Left ventricle myocardium superior (tissue), 1 donor: Measurements from ENCODE around the gene TMEM151B. TPM values are rescaled to one million over a fixed set of nuclear protein-coding genes. Genes with fewer than 3 reads are reported as not detected.

ENCODE experiments used
- ATAC-seq: fragments of 200-7000 bp; cut with Tn5 transposase; one replicate; pipeline ENCODE4 v1.9.1; 2020; ENCODE audit warnings: mild to moderate bottlenecking, moderate library complexity
- DNase-seq: peaks from one replicate; pipeline ENCODE4 v3.0.0-alpha.2; 2020
- intact Hi-C: fragments of 100-400 bp; cut with micrococcal nuclease; formaldehyde crosslinking; loops from one replicate; pipeline ENCODE4 v1.11.0; 2022
- total RNA-seq: library from RNA; stranded (reverse); fragmentation: NEBNext Ultra II Directional; extraction: Animal tissue kit (Norgen Biotek cat#: 25700); gene quantifications from one replicate; pipeline ENCODE4 v1.2.1, GENCODE V29; 2021
- donor health status: DM: no; HTN: yes; CAD: no; lungs with severe emphysema.

TMEM151B gene
- total RNA-seq, 1 donor from 2014 or later, result not detected

DNA sequence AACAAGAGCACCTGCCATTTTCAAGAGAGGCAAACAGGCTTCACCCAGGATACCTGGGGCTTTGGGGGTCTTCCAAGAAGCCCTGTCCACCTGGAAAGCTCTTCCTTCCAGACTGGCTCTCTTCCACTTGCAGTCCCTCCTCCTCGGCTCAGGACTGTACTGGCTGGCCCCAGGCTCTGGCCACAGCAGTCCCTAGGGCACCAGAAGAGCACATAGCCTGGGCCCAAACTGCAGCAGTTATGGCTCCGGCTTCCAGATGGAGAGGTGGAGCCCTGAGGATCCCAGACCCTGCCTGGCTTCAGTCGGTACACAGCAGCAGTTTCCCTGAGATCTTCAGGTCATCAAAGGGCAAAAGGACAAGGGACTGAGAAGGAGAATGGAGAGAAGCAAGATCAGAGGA, 11.3 kb upstream of the TMEM151B start:
- no peak for DNase-seq
- intact Hi-C loops, result no loop called here
- ATAC-seq, result no peak

DNA sequence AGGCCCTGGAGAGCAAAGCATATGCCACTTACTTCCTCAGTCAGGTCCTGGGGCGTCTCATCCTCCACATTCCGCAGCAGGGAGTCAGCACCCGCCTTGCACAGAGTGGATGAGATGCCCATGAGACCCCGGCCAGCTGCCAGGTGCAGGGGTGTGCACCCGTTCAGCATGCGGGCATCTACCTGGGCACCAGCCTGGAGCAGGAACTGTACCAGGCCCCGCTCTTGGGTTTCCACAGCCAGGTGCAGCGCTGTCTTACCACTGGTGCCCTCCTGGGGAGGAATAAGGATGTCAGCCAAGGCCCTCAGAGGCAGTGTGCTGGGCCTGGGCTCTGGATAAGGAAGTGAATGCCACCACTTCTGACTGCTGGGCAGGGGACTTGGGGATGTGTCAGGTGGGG, 10.2 kb upstream of the TMEM151B start:
- intact Hi-C loops, result loop anchor here (10.0 kb wide), 1 partner anchor 55 kb away; the partner anchor contains the start of gene AARS2
- DNase-seq (no peak), ATAC-seq (no peak)

GRCh38 chr6:44260451-44261297, 9.6 kb upstream of the TMEM151B start:
- DNase-seq, result no peak
- intact Hi-C loops, result loop anchor here (10.0 kb wide), 1 partner anchor 54 kb away; the partner anchor contains the start of gene AARS2
- no peak for ATAC-seq

DNA sequence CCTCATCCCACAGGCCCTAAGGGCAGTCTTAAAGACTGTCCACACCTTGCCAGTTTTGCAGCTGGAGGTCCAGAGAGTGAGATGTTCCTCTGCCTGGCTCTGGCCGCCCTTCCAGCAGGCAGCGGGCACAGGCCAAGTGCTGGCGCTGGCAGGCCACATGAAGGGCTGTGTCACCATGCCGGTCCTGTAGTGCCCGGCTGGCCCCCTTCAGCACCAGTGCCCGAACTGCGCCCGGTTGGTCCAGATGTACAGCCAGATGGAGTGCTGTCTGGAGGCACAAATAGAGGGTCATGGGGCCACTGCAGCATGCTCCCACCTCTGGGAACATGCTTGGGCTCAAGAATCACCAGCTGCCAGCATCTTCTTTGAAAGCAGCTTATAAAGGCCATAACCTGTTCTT, 8.7 kb upstream of the TMEM151B start:
- no peak for ATAC-seq
- DNase-seq, result no peak
- intact Hi-C loops, result loop anchor here (10.0 kb wide), 1 partner anchor 53 kb away; the partner anchor contains the start of gene AARS2

GRCh38 chr6:44262467-44263353, 7.5 kb upstream of the TMEM151B start:
- ATAC-seq (no peak), DNase-seq (no peak)
- intact Hi-C loops, result loop anchor here (10.0 kb wide), 1 partner anchor 52 kb away; the partner anchor contains the start of gene AARS2

GRCh38 chr6:44263354-44264100, 6.7 kb upstream of the TMEM151B start:
- ATAC-seq, result no peak
- DNase-seq, result no peak
- intact Hi-C loops, result loop anchor here (10.0 kb wide), 1 partner anchor 51 kb away; the partner anchor contains the start of gene AARS2

DNA sequence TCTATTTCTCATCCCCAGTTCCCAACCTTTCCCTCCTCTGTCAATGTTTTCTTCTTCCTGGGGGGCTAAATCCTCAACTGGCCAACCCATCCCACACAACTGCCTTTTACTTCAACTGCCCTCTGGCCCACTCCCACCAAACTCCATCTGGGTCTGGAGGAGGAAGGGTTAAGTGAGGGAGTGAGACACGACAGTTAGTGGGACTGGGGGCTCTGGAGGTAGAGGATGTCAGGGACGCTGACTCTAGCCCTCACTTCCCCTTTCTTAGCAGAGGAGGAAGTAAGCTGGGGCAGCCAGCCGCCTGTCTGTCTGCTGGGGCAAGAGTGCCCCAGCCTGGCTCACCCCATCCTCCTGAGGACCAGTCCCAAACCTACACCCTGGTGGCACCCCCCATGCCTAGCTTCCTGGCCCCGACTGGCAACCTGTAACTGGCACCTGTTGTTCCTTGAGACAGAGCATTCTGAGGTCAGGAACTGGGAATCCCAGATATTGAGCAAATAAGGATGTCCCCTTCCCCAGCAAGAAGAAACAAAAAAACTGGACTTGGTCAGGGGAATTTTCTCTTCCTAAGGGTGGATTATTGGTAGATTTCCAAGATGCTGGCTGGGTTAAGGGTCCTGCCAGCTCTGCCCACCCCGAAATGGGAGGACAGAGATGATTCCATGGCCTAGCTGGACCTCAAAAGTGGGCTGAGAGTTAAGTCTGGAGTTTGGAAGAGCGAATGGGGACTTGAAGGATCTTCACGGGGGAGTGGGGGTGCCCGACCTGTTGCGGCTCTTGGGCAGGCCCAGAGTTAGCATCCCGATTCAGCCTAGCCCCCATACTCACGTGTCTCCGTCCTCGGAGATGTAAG, 5.9 kb upstream of the TMEM151B start:
- intact Hi-C loops, result loop anchor here (5.0 to 10.0 kb wide), 2 partner anchors 50 to 73 kb away; partner anchors contain the start of gene AARS2
- DNase-seq, result peak; percentile 63
- peak; percentile 5 for ATAC-seq

GRCh38 chr6:44265007-44265721, 5.1 kb upstream of the TMEM151B start, which contains the start of gene NFKBIE:
Gene NFKBIE, minus strand, starts transcription at chr6:44265551. Its CDS starts 205 bp downstream, at chr6:44265346.
- DNase-seq (peak; percentile 98), ATAC-seq (peak; percentile 96)
- intact Hi-C loops, result loop anchor here (5.0 to 10.0 kb wide), 2 partner anchors 50 to 72 kb away; partner anchors contain the start of gene AARS2

- no peak for ATAC-seq
- intact Hi-C loops, result loop anchor here (5.0 to 10.0 kb wide), 2 partner anchors 49 to 72 kb away; partner anchors contain the start of gene AARS2
- DNase-seq, result no peak
Measured at GRCh38 chr6:44265722-44266233, 4.5 kb upstream of the TMEM151B start.

GRCh38 chr6:44266347-44266746, 3.9 kb upstream of the TMEM151B start:
- intact Hi-C loops, result loop anchor here (5.0 to 10.0 kb wide), 2 partner anchors 48 to 71 kb away; partner anchors contain the start of gene AARS2
- no peak for DNase-seq
- ATAC-seq, result no peak

- no peak for ATAC-seq
- intact Hi-C loops, result loop anchor here (5.0 to 10.0 kb wide), 2 partner anchors 48 to 70 kb away; partner anchors contain the start of gene AARS2
- no peak for DNase-seq
Measured at GRCh38 chr6:44267252-44267651, 3.0 kb upstream of the TMEM151B start.

GRCh38 chr6:44268095-44268628, 2.1 kb upstream of the TMEM151B start:
- intact Hi-C loops, result loop anchor here (5.0 to 10.0 kb wide), 2 partner anchors 47 to 69 kb away; partner anchors contain the start of gene AARS2
- ATAC-seq, result no peak
- DNase-seq, result no peak

DNA sequence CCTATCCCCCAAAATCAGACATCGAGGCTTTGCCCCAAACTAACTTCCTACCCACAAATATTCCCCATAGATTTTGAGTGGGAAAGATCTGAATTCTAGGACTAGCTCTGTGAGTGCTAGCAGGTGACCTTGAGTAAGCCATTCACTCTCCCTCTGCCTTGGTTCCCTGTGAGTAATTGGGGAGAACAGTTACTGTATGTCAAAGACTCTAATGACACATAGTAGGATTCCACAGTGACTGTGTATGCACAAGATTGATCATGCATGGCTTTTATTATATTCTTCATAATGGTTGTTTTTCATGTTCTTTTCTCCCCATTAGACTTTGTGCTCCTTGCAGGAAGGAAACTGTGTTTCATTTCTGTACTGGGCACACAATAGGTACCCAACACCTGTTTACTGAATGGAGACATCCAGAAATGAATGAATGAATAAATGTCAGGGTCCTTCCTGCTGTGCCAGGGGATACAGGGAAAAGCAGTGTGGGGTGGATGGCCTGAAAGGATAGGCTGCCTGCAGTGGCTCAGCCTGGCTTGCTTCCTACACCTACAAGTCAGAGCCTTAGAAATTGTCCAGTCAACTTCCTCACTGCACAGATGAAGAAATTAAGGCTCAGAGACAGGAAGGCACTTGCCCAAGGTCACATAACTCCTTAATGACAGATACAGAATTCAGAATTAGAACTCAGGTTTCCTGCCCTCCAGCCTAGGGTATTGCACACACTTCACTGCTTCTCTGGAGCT, 901 bp upstream of the TMEM151B start:
- ATAC-seq (no peak), DNase-seq (no peak)
- intact Hi-C loops, result loop anchor here (5.0 to 10.0 kb wide), 2 partner anchors 45 to 68 kb away; partner anchors contain the start of gene AARS2

DNA sequence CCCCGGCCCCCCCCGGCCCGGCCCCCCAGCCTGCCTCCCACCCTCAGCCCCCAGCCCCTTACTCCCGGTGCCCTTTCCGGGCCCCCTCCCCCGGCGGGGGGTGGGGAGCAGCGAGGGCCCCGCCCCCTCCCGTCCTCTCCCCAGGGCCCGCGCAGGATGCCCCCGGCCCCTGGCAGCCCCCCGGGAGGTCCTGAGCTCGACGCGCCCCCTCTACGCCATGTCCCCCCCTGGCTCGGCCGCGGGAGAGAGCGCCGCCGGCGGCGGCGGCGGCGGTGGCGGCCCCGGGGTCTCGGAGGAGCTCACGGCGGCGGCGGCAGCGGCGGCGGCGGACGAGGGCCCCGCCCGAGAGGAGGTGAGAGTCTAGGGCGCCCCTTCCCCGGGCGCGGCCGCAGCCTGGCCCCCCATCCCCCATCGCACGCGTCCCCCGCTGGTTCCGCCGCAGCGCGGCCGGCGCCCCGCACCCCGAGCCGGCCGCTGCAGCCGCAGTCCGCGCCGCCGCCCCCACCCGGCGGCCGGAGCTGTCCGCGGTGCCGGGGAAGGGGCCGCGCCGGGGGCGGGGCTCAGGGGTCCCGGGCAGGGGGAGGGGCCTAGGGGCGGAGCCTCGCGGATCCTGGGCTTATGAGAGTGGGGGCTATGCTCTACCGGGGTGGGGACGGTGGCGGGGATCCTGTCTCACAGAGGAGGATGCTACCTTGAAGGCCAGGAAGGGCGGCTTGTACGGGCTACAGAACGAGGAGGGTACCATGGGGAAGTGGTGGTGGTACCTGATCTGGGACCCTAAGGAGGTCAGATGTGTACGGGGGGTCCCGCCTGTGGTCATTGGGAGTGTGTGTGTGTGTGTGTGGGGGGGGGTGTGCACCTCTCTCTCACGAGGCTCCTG, 516 bp downstream of the TMEM151B start:
- intact Hi-C loops, result no loop called here
- no peak for DNase-seq
- ATAC-seq, result no peak

DNA sequence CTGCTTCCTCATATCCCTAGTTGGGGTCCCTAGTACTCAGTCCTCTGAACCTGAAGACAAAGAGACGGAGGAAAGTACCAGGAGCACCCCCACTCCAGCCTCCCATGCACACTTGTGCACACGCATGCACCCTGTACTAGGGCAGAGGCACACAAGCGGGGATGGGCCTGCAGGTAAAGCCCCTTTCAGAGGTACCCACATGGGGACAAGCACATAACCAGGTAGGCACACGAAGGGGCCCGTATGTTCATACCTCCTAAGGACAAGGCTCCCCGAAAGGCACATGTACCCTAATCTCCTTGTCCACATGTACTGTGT, 1.1 kb downstream of the TMEM151B start:
- ATAC-seq (no peak), DNase-seq (no peak)
- intact Hi-C loops, result no loop called here
